Activated CD4-positive, alpha-beta T cell treated with anti-CD3 and anti-CD28 coated beads for 4 hours (primary cell): ENCODE measurements around the gene KRT34.
"Not testable (repeated sequence)": the region's sequence is repeated elsewhere in the genome, so short reads cannot be mapped to it uniquely, and the experiment has no call there.

Source experiments
- DNase-seq, 2 donors: peaks; one replicate each; pipeline ENCODE4 v3.0.0-alpha.2; 2020

KRT34 gene

DNA sequence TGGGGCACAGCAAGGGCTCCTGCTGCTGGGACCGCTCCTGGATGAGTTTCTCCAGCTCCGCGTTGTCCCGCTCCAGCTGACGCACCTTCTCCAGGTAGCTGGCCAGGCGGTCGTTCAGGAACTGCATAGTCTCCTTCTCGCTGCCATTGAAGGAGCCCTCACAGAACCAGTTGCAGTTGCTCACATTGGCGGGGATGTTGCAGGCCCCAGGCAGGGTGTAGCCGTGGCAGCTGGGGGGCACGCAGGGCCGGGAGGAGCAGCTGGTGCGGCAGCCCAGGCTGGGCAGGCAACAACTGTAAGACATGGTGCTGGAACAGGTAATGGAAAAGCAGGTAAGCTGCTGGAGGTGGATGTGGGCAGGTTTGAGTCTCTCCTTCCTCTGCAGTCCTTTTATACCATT lies at the start of gene KRT34:
KRT34 (minus strand) TSS at position 364 of the 400 bp plus-strand sequence; CDS start at position 304, 60 bp downstream.
- DNase-seq: not testable (repeated sequence)

DNA sequence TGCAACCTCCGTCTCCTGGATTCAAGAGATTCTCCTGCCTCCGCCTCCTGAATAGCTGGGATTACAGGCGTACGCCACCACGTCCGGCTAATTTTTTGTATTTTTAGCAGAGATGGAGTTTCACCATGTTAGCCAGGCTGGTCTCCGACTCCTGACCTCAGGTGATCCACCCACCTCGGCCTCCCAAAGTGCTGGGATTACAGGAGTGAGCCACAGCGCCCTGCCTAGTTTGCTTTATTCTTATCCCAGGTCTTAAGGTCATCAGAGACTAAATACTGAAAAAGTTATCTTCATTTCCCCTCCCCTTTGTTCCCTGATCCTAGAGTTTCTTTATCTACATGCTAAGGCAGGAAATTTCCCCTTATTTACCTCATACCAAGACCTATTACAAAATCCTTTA lies 48.3 kb upstream of the KRT34 start:
- DNase-seq: not testable (repeated sequence)

GRCh38 chr17:41429667-41430066 lies 47.6 kb upstream of the KRT34 start:
- no peak for DNase-seq

DNA sequence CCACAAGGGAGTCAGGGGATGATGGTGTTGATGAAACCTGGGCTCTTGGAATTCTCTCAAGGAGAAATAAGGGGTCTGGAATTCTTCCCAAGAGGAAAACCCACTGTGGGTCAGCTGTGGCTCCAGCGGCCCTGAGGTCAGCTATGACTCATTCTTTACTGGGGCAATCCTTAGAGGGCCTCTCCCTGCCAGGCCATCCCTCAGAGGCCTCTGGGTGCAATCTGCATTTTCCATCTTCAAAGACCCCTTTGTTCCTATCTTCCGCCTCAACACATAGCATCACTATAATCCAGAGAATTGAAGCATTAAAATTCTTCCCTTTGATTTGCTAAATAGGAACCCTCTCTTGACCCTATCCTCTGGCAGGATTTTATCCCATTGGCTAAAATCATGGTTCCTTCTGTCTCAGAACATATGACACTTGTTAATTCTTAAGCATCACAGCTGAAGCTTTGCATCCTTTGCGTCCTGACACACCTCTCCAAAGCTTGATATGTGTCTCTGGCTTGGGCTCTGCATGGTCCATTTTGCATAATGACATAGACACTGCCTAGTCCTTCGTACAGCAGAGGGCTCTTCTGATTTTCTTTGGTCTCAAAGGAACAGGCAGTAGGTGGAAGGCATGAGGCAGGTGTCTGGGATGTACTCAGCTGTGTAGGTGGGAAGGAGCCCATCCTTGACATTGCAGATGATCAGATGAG lies 46.6 kb upstream of the KRT34 start:
- no peak for DNase-seq

DNA sequence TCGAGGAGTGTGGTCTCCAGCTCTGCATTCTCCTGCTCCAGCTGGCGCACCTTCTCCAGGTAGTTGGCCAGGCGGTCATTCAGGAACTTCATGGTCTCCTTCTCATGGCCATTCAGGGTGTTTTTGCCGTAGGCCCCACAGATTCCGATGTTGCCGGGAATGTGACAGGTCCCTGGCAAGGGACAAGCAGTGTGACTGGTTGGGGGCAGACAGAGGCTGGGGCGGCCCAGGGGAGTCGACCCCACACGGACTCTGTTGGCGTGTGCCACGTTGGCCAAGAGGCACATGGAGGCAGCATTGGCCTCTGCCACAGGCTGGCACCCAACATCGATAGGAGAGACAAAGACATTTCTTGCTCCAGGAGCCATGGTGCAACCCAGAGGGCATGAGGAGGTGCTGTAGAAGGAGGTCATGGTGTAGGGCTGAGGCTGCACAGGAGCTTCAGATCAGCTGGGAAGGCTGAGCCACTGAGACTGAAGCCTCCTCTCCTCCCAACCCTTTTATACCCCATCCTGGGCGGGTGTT lies 42.1 kb upstream of the KRT34 start, which contains the start of gene KRT37:
KRT37 (minus strand) TSS at position 475 of the 525 bp plus-strand sequence; CDS start at position 413, 62 bp downstream.
- no peak for DNase-seq

- not testable (repeated sequence) for DNase-seq
Observed at GRCh38 chr17:41422586-41422985, 40.5 kb upstream of the KRT34 start.

DNA sequence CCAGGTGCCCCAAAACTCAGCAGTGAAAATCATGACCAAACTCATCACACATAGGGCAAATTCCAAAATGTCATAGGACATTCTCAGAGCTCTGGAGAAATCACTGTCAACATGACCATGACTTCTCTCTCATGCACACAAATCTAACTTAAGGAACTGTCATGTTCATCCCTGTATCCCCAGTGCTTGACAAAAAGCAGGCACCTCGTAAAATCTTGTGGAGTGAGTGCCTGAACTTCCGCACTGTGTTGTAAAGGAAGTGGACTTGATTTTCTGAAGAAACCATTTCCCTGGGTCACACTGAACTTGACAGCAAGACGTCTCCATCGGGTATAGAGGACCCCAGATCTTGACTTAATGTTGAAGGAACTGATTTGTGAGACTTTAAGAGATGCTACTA lies 39.5 kb upstream of the KRT34 start:
- no peak for DNase-seq

DNA sequence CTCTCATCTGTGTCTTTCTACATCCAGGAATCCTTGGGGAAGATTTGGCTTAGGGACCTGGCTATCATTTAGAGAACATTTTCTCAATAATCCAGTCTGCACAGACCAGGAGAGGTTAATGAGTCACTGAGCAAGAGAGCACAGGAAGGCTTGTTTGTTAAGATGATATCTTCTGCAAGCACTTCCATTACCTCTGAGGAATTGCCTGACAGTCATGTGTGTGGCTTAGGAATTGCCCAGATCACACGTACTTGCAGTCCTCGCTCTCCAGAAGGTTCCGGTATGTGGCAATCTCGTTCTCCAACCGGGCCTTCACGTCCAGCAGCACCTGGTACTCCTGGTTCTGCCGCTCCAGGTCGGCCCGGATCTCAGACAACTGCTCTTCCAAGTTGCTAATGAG lies 39.0 kb upstream of the KRT34 start:
- no peak for DNase-seq

DNA sequence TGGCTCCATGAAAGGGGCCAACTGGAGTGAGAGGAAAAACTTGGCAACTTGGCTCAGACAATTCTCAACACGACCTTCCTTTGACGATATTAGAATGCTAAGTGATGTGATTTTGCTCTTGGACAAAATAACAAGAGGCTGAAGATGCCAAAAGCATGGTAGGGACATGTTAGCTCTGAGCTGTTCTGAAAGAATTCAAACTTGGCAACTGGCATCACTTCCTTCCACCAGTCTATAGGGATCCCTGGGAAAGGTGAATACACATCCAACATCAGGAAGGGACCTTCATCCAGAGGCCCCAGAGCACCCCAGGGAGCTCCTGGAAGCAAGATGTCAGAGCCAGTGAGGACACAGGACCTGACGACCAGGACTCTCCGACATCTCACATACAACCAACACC lies 38.0 kb upstream of the KRT34 start:
- DNase-seq: no peak

DNA sequence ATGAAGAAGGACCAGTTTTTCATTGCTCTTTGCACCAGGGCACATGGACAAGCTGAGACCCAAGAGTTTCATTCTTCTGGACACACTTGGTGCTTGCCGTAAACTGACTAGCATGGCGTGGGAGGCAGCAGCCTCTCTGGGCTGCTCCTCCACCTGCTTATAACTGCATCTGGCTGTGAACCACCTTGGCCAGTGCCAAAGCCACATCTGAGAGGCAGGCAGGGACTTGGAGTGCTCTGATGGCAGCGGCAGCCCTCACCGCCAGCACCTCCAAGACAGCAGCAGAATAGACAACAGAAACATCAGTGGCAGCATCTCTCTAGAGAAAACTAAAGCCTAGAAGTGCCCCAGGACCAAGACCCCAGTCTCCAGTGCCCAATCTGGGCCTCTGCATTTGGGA lies 37.6 kb upstream of the KRT34 start:
- DNase-seq: no peak

- DNase-seq: no peak
Observed at GRCh38 chr17:41418116-41418860, 36.2 kb upstream of the KRT34 start.

- no peak for DNase-seq
Observed at GRCh38 chr17:41417576-41418015, 35.5 kb upstream of the KRT34 start.

GRCh38 chr17:41417127-41417526 lies 35.0 kb upstream of the KRT34 start:
- no peak for DNase-seq

DNA sequence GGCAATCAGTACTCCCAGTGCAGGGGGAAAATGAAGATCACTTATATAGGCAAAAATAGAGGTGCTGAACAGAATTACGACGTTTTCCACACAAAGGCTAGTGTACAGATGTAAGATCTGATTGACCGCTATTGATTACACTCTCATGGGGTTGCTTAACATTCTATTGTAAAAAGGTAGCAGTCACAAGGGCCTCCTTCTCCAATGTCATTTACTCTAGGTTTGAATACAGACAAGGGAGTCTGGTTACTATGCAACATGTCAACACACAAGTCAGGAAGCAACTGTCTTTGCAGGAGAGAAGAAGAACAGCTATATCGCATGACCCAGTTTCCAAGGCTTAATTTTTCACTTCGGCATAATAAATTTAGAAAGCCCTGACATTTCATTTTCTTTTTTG lies 34.4 kb upstream of the KRT34 start:
- DNase-seq: no peak

GRCh38 chr17:41415833-41416335 lies 33.8 kb upstream of the KRT34 start:
- DNase-seq: no peak

DNA sequence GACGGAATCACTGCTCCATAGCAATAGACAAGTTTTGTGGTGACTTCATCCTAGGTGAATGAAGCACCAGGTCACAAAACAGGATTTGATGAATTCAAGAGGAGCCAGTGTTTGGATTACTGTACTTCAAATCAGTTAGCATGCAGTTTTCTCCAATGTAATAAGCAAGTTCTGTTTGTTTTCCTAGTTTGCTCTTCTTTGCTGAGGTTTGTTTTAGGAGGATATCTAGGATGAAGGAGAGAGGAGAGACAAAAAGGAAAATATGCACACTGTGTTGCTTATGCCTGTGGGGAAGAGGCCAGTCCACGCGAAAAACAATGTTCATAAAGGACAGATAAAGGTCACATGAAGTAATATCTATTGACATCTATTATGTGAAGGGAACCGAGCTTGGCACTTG lies 33.3 kb upstream of the KRT34 start:
- DNase-seq: no peak

DNA sequence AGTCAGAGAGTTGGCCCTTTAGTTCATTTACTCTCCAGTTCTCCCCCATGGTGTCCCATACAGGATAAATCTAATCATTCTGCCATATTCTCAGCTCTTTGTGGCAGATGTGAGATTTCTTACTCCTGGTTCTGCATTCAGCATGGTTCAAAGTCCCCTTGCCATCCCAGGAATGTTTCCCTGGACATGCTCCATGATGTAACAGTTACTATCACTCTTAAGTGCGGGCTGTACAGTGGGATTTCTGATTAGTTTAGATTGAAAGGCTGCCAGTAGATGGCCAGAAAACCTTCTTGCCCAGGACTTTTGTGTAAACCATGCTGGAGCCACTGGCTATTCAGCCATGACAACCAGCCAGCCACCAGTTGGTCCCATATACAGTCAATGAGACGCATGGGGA lies 31.9 kb upstream of the KRT34 start:
- no peak for DNase-seq

DNA sequence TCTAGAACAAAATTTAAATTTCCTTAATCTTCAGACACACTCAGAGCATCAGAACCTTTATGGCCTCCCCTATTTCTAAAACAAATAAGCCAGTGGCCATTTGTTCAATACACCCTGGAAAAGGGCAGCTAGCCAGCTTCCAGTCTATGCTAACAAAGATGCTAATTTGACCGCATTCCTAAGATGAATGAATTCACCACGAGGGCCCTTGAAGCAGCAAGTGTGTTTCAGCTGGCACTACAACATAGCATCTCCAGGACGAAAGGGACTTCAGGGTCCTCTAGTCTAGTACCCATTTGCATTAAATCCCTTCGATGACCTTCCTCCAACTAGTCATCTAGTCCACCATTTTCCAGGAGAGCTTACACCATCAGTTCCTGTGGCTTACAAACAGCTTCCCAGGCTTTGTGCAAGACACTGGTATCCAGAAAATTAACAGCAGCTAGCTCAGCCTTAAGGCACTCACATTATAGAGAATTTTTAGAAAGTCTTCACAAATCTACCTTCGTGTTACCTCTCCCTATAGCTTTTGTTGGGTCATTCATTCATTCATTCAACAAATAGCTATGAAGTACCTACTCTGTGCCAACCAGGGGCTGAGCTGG lies 31.3 kb upstream of the KRT34 start:
- DNase-seq: no peak

- no peak for DNase-seq
Observed at GRCh38 chr17:41411072-41411840, 29.1 kb upstream of the KRT34 start.

GRCh38 chr17:41407226-41407625 lies 25.1 kb upstream of the KRT34 start:
- no peak for DNase-seq

DNA sequence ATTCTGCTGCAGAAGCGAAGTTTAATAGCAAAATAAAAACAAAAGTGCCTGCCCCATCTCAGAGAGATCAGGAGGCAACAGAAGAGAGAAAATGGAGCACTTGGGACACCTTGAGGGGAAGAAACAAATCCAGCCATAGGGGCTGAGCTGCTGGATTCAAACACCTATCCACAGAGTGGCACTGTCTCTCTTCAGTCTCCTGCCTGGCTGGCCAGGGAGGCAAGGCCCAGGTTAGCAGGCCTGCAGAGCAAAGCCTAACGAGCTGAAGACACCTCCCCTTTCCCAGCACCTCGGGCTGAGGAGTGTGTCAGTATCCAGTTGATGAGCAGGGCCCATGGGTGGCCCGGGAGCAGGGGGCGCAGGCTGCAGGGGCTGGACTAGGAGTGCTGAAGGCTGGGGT lies 24.1 kb upstream of the KRT34 start:
- no peak for DNase-seq

DNA sequence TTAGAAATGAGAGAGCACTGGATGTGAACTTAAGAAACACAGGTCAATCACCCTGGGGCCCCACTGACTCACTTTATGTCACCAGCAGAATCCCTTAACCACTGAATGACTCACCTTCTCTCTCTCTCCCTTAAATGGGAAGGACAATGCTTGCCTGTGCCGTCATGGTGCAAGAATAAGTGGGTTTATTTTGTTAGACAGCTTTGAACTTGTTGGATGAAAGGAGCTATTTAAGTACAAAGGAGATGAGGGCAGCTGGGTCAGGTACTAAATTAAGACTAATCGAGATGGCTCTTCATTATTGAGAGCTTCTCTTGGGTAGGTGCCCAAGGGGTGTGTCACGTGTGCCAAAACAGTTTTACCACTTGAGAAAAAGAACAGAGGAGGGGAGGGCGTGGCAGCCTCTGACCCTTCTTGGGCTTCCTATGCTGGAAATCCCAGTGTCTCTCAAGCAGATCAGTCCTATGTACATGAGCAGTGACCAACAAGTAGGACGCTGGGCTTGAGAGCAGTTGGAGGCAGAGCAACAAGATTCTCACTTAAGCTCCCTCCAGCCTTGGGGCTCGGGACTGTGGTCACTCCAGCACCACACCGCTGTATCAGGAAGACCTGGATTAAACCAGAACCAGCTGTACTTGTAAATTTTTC lies 22.0 kb upstream of the KRT34 start:
- DNase-seq: peak; percentile 30 to 47
